Epithelial cell of proximal tubule (primary cell): Measurements from ENCODE around the gene HERC4. TPM values are rescaled to one million over a fixed set of nuclear protein-coding genes. Genes with fewer than 3 reads are reported as not detected.
"Not testable (repeated sequence)": the region's sequence is repeated elsewhere in the genome, so short reads cannot be mapped to it uniquely, and the experiment has no call there.

ENCODE experiments used
- DNase-seq: peaks from one replicate; pipeline ENCODE4 v3.0.0-alpha.2; 2011; ENCODE audit warnings: low read depth
- H3K4me3 ChIP-seq: 2 replicates; pipeline ENCODE4 v1.5.1; 2011; ENCODE audit warnings: low read depth, mild to moderate bottlenecking, low read length
- total RNA-seq: library from RNA; depleted of rRNA; stranded (reverse); fragments of >200 nt; gene quantifications from 2 replicates; pipeline ENCODE4 v1.2.3, GENCODE V29; 2015
- TF ChIP-seq, protein P1 (sequence below): conservative IDR thresholded peaks from 2 replicates; pipeline ENCODE4 v1.5.1; 2012; ENCODE audit warnings: low read depth, mild to moderate bottlenecking, low read length

Gene HERC4
- total RNA-seq, 1 donor from 2014 or later = 27.3 TPM

DNA sequence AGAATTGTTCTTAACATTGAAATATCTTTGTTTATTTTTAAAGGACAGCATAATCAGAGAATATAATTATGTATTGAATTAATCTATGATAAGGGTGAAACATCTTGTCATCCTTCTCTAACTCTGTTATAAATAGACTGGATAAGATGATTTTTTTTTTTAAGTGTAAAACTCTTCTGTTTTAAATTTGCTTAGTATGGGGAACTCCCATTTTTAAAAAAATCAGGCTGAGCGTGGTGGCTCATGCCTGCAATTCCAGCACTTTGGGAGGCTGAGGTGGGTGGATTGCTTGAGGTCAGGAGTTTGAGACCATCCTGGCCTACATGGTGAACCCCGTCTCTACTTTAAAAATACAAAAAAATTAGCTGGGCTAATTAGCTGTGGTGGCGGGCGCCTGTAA, 9.4 kb upstream of the HERC4 start:
- DNase-seq = no peak
- TF ChIP-seq, protein P1, sequence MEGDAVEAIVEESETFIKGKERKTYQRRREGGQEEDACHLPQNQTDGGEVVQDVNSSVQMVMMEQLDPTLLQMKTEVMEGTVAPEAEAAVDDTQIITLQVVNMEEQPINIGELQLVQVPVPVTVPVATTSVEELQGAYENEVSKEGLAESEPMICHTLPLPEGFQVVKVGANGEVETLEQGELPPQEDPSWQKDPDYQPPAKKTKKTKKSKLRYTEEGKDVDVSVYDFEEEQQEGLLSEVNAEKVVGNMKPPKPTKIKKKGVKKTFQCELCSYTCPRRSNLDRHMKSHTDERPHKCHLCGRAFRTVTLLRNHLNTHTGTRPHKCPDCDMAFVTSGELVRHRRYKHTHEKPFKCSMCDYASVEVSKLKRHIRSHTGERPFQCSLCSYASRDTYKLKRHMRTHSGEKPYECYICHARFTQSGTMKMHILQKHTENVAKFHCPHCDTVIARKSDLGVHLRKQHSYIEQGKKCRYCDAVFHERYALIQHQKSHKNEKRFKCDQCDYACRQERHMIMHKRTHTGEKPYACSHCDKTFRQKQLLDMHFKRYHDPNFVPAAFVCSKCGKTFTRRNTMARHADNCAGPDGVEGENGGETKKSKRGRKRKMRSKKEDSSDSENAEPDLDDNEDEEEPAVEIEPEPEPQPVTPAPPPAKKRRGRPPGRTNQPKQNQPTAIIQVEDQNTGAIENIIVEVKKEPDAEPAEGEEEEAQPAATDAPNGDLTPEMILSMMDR = no peak
- H3K4me3 ChIP-seq = no peak overlapping the region

DNA sequence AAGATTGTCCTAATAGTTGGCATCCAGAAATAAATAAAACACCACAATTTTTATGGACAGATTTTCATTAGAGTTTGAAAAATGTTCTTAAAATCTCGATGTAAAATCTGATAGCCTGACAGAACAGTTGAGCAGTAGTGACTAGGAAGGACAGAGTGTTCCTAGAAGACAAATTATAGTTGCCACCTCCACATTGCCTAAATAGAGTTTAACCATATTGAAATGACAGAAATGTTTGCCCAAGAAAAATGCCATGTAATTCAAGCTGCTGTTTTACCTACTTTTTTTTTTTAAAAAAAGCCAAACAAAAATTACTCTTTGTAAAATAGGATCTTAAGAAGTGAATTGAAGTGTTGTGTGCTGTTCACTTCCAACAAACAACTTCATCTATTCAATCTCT, 8.9 kb upstream of the HERC4 start:
- no peak overlapping the region for H3K4me3 ChIP-seq
- TF ChIP-seq, protein P1 = no peak
- DNase-seq = no peak

DNA sequence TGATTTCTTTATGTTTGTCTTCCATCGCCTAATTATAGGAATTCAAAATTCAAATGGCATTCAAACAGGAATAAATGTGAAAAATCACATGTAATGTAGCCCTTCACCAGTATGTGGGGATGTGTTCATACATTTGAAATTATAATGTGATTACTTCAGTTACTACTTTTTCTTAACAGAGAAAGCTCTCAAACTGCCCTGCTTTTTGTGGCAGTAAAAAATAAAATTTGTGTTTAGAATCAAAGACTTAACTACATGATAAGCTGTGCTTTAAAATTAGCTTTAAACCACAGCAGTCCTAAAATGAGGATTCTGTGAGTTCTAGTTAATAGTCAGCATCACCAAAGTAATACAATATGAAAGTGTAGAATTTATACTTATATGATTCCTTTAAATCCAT, 7.8 kb upstream of the HERC4 start:
- DNase-seq = no peak
- H3K4me3 ChIP-seq = no peak overlapping the region
- TF ChIP-seq, protein P1 = peak; percentile 57

DNA sequence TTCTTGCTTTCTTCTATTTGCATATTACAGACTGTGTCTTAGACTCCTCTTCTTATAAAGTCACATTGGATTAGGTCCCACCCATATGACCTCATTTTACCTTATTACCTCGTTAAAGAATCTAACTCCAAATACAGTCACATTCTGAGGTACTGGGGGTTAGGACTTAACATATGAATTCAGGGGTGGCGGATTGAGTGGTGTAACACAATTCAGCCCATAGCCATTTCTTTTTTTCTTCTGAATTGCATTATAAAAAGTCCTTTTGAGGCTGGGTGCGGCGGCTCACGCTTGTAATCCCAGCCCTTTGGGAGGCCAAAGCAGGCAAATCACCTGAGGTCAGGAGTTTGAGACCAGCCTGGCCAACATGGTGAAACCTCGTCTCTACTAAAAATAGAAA, 6.8 kb upstream of the HERC4 start:
- DNase-seq = no peak
- TF ChIP-seq, protein P1 = no peak
- H3K4me3 ChIP-seq = no peak overlapping the region

DNA sequence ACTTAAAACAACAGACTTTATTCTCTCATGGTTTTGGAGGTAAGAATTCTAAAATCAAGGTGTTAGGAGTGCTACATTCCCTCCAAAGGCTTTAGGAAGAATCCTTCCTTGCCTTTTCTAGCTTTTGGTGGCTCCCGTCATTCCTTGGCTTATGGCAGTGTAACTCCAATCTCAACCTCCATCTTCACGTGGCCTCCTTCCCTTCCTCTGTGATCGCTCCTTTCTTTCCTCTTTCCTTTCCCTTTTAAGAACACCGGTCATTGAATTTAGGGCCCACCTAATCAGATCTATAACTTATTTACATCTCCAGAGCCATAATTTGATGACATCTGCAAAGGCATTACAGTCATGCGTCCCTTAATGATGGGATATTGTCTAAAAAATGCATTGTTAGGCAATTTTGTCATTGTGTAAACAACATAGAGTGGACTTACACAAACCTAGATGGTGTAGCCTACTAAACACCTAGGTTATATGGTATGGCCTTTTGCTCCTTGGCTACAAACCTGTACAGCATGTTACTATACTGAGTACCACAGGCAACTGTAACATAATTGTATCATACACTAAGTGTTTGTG, 5.9 kb upstream of the HERC4 start:
- no peak overlapping the region for H3K4me3 ChIP-seq
- TF ChIP-seq, protein P1 = no peak
- no peak for DNase-seq

DNA sequence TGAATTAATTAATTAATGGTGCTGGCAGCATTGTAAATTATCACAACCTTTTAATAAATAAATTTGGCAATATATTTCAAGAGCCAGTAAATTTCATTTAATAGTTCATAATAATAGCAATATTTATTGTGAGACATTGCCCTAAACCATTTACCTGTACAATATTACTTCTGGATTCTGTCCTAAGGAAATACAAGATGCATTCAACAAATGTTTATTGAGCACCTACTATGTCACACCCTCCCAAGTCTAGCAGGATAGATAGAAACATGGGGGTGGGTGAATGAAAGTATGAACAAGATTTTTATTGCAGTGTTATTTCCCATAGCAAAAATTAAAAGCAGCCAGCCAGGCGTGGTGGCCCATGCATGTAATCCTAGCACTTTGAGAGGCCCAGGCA, 4.4 kb upstream of the HERC4 start:
- no peak for DNase-seq
- no peak overlapping the region for H3K4me3 ChIP-seq
- TF ChIP-seq, protein P1 = no peak

DNA sequence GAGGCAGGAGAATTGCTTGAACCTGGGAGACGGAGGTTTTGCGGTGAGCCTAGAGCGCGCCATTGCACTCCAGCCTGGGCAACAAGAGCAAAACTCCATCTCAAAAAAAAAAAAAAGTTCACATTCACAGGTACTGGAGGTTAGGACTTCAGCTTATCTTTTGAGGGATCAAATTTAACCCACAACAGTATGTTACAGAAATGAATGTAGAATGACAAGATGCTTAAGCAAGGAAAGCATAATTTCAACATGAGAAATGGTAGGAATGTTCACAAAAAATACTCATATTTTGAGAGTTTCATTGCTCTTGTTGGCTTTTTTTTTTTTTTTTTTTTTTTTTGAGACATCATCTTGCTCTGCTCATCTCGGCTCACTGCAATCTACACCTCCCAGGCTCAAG, 1.9 kb upstream of the HERC4 start:
- no peak overlapping the region for H3K4me3 ChIP-seq
- no peak for DNase-seq
- TF ChIP-seq, protein P1 = no peak

DNA sequence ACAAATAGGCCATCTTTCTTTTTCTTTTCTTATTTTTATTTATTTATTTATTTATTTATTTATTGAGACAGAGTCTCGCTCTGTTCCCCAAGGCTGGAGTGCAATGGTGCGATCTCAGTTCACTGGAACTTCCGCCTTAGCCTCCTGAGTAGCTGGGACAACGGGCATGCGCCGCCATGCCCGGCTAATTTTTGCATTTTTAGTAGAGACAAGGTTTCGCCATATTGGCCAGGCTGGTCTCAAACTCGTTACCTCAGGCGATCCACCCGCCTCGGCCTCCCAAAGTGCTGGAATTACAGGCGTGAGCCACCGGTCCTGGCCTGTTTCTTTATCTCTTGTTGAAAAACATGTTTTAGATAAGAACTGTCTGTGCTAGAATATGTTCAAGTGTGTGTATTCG, 998 bp upstream of the HERC4 start:
- DNase-seq = not testable (repeated sequence)

More for the DNA sequence above, 998 bp upstream of the HERC4 start:
- not testable (repeated sequence) for H3K4me3 ChIP-seq
